ENCODE data around the gene ATP9B. TPM values are rescaled to one million over a fixed set of nuclear protein-coding genes. Genes with fewer than 3 reads are reported as not detected.

ATP9B gene
- total RNA-seq, 1 experiment from 2014 or later = 17.8 TPM

- no peak for TF ChIP-seq MAX (IDR thresholded peaks at IDR 0.05)
- TF ChIP-seq POLR2A (IDR thresholded peaks at IDR 0.05; ENCODE audit: borderline replicate concordance, extremely low read depth, insufficient read depth, insufficient read length) = no peak
- no peak for TF ChIP-seq CTCF (IDR thresholded peaks at IDR 0.05 in 2 of 3, conservative IDR thresholded peaks at IDR 0.05 in 1 of 3; ENCODE audit: borderline replicate concordance in 1 of 3, insufficient read depth in 1 of 3, low read depth in 2 of 3, low read length in 2 of 3)
Measured at GRCh38 chr18:79283131-79283810, 214.1 kb downstream of the ATP9B start (continued).

- RAD21 ChIA-PET (ENCODE audit: low non-redundant PET in 1 of 2, low total read pairs in 2 of 2, uncharacterized antibody in 2 of 2, unreplicated experiment in 2 of 2) = no interaction called here
Measured at GRCh38 chr18:79283929-79284328, 214.7 kb downstream of the ATP9B start.

More at GRCh38 chr18:79283929-79284328, 214.7 kb downstream of the ATP9B start:
- no peak for TF ChIP-seq EGR1 (IDR thresholded peaks at IDR 0.05; ENCODE audit: low read depth)
- TF ChIP-seq SRF (IDR thresholded peaks at IDR 0.05; ENCODE audit: low read depth) = no peak
- TF ChIP-seq FOSL1 (IDR thresholded peaks at IDR 0.05; ENCODE audit: low read depth) = no peak
- no peak for TF ChIP-seq POLR2AphosphoS5 (IDR thresholded peaks at IDR 0.05; ENCODE audit: low read depth, low read length)
- TF ChIP-seq MAX (IDR thresholded peaks at IDR 0.05) = no peak
- no peak for TF ChIP-seq ZNF274 (IDR thresholded peaks at IDR 0.05; ENCODE audit: low read depth, low read length)
- no peak for TF ChIP-seq RAD21 (IDR thresholded peaks at IDR 0.05; ENCODE audit: low read depth)
- TF ChIP-seq SIN3A (IDR thresholded peaks at IDR 0.05; ENCODE audit: low read depth) = no peak
- TF ChIP-seq POLR2A (IDR thresholded peaks at IDR 0.05; ENCODE audit: borderline replicate concordance, extremely low read depth, insufficient read depth, insufficient read length) = no peak
- TF ChIP-seq JUND (IDR thresholded peaks at IDR 0.05) = no peak
- no peak for TF ChIP-seq REST (IDR thresholded peaks at IDR 0.05; ENCODE audit: low read depth)
- no peak for TF ChIP-seq ELF1 (IDR thresholded peaks at IDR 0.05; ENCODE audit: borderline replicate concordance, low read depth)
- no peak for TF ChIP-seq CEBPB (IDR thresholded peaks at IDR 0.05; ENCODE audit: low read depth)
- no peak for TF ChIP-seq ZFX (IDR thresholded peaks at IDR 0.05)
- no peak for TF ChIP-seq YY1 (IDR thresholded peaks at IDR 0.05; ENCODE audit: extremely low read depth, insufficient replicate concordance, low read depth, low read length)
- no peak for TF ChIP-seq EZH2phosphoT487 (IDR thresholded peaks at IDR 0.05; ENCODE audit: borderline replicate concordance)
- TF ChIP-seq TCF7L2 (IDR thresholded peaks at IDR 0.05; ENCODE audit: borderline replicate concordance, extremely low read depth, insufficient read depth, insufficient read length) = no peak
- ATAC-seq (no peak), DNase-seq (ENCODE audit: low read depth, low spot score) (no peak)
- H3K9me3 ChIP-seq (ENCODE audit: control insufficient read depth in 1 of 2, insufficient read depth in 1 of 2, low read depth in 1 of 2, low read length in 2 of 2) = no peaks in the 10 kb centered on the region
- H3K4me3 ChIP-seq (replicated peaks in 1 of 2; ENCODE audit: low read depth in 1 of 2, low read length in 2 of 2) = no peak overlapping the region
- intact Hi-C loops (cut with micrococcal nuclease) = no loop called here
- no peak overlapping the region for H2AFZ ChIP-seq (ENCODE audit: low read depth, low read length, poor library complexity, severe bottlenecking)
- H3K36me3 ChIP-seq (ENCODE audit: control insufficient read depth in 1 of 2, insufficient read depth in 2 of 2, low read length in 2 of 2) = no peaks in the 10 kb centered on the region
- CTCF ChIA-PET = no interaction called here
- H3K27ac ChIP-seq (ENCODE audit: low read depth, low read length) = no peak overlapping the region
- H3K27me3 ChIP-seq (ENCODE audit: insufficient read depth, low read length) = no peaks in the 10 kb centered on the region
- H3K9me2 ChIP-seq (ENCODE audit: insufficient read depth) = no peaks in the 10 kb centered on the region
- POLR2A ChIA-PET = no interaction called here
- BruUV-seq (replicated peaks) = no TSS peak
- no peak overlapping the region for H3K4me2 ChIP-seq (ENCODE audit: low read length)
- H3K79me2 ChIP-seq (ENCODE audit: insufficient read depth, low read length) = no peaks in the 10 kb centered on the region
- H3K4me1 ChIP-seq (ENCODE audit: control insufficient read depth in 1 of 2, insufficient read depth in 2 of 2, low read length in 2 of 2) = no peaks in the 10 kb centered on the region
- no peaks in the 10 kb centered on the region for H4K20me1 ChIP-seq (ENCODE audit: insufficient read depth)
- H3K9ac ChIP-seq (ENCODE audit: low read length) = no peak overlapping the region

All from HCT116 (cell line).